Kidney (tissue), 14 donors: ENCODE measurements around the gene TFF1. TPM values are rescaled to one million over a fixed set of nuclear protein-coding genes. Genes with fewer than 3 reads are reported as not detected.
A peak's percentile ranks its signal among the peaks of the same experiment; 100 is the strongest.

Experiments
- DNase-seq, 5 donors: peaks; one replicate each; pipeline ENCODE4 v3.0.0-alpha.2; 2013 to 2020
- FAIRE-seq: peaks from 2 replicates; lab custom pipeline; 2012; peaks lifted over from hg19 to GRCh38; lab: Jason Lieb, UNC
- H3K27ac ChIP-seq, 2 donors: one replicate each; pipeline ENCODE4 v1.7.0; 2013; ENCODE audit warnings: low read depth in 2 of 2, low read length in 2 of 2, inconsistent platforms in 1 of 2
- H3K27me3 ChIP-seq: one replicate; pipeline ENCODE4 v1.7.1; 2013; ENCODE audit warnings: low read length, inconsistent platforms; ENCODE audit not compliant: control insufficient read depth, insufficient read depth
- H3K36me3 ChIP-seq, 3 donors: one replicate each; pipeline versions ENCODE4 v1.7.0 to v1.7.1; 2013; ENCODE audit warnings: low read length in 3 of 3, control low read depth in 1 of 3, inconsistent platforms in 1 of 3; ENCODE audit not compliant: insufficient read depth in 3 of 3, control insufficient read depth in 2 of 3
- H3K4me1 ChIP-seq, 3 donors: one replicate each; pipeline versions ENCODE4 v1.7.0 to v1.7.1; 2013; ENCODE audit warnings: low read length in 3 of 3, inconsistent platforms in 1 of 3, low read depth in 1 of 3; ENCODE audit not compliant: control insufficient read depth in 2 of 3, insufficient read depth in 2 of 3
- H3K4me3 ChIP-seq, 3 donors: one replicate each; pipeline versions ENCODE4 v1.7.0 to v1.8.1; 2013; ENCODE audit warnings: low read length in 3 of 3, control low read depth in 1 of 3, inconsistent platforms in 1 of 3
- H3K9ac ChIP-seq, 3 donors: one replicate each; pipeline versions ENCODE4 v1.7.0 to v1.7.1; 2013; ENCODE audit warnings: low read length in 3 of 3, control low read depth in 1 of 3, inconsistent platforms in 1 of 3
- H3K9me3 ChIP-seq, 3 donors: one replicate each; pipeline versions ENCODE4 v1.7.0 to v1.7.1; 2013; ENCODE audit warnings: low read length in 3 of 3, control low read depth in 1 of 3, inconsistent platforms in 1 of 3; ENCODE audit not compliant: control insufficient read depth in 2 of 3, insufficient read depth in 1 of 3
- CTCF ChIP-seq: IDR thresholded peaks from 3 replicates; pipeline ENCODE4 v1.5.1; 2012; ENCODE audit warnings: mild to moderate bottlenecking, moderate library complexity, borderline replicate concordance; ENCODE audit not compliant: insufficient read depth; ENCODE audit errors: extremely low read depth
- intact Hi-C: fragments of 100-400 bp; cut with DNase I; formaldehyde crosslinking; loops from one replicate; pipeline ENCODE4 v1.11.1; 2022
- polyA plus RNA-seq: library from polyadenylated mRNA; stranded (reverse); fragments of 350-450 nt; fragmentation: Illumina TruSeq; extraction: RNeasy Lipid Tissue Mini Kit (QIAGEN cat#74804); gene quantifications from one replicate; pipeline ENCODE4 v1.2.3, GENCODE V29; 2014; ENCODE audit warnings: low read depth, low replicate concordance; ENCODE audit not compliant: insufficient read depth
- total RNA-seq: library from RNA; stranded (reverse); fragmentation: NEBNext Ultra II Directional; extraction: Animal tissue kit (Norgen Biotek cat#: 25700); gene quantifications from one replicate; pipeline ENCODE4 v1.2.1, GENCODE V29; 2021
- donor health status: control.
- donor health status: control.
- donor health status: control.
- donor health status: control.
- donor health status: control.
- donor health status: DM: yes; HTN: yes; CAD: no.
- donor health status: Normal renal cell carcinoma (clear cell type).

TFF1 gene
- total and polyA plus RNA-seq, 2 donors from 2014 or later: not detected

DNA sequence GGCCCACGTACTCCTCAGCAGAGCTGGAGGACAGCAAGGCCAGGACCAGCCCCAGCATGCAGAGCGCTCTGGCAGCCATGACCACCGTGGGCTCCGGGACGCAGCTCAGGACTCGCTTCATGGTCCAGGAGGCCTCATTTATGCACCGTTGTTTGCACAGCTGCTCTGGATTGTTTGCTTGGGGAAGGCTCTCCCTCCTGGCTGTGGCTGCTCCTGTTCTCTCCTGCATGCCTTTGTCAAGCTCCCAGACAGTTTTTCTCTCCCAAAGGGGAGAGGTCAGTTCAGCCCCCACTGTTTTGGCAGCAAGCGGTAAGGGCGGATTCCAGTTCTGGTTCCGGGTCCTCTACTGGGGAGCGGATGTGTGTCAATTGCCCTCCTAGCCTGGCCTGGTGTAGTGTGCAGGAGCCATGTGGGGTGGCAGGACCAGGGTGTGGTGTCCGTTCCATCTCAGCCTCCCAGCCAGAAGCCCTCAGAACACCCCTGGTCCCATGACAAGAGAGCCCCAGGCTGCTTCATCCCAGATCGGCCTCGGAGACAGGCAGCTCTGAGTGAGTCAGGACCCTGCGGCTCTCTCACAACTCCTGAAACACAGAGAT lies 50.9 kb downstream of the TFF1 start, which contains the start of gene TFF3:
TSS of gene TFF3 (minus strand) at position 114 of the 596 bp plus-strand sequence. CDS start at position 79, 35 bp downstream.
- peak; percentile 79 to 93 (median 89) for DNase-seq
- Histone ChIP-seq H3K4me3 (no peak within 1 kb of the TSS), H3K9ac (no peak within 1 kb of the TSS), H3K36me3 (no peaks in the 10 kb centered on the region), H3K27ac (no peak within 1 kb of the TSS), H3K4me1 (no peaks in the 10 kb centered on the region), H3K9me3 (no peaks in the 10 kb centered on the region), H3K27me3 (no peaks in the 10 kb centered on the region)
- FAIRE-seq: no peak
- TF ChIP-seq CTCF: no peak
- intact Hi-C loops: no loop called here

- H3K36me3 ChIP-seq: no peaks in the 10 kb centered on the region
- H3K9me3 ChIP-seq: no peaks in the 10 kb centered on the region
- no peaks in the 10 kb centered on the region for H3K27me3 ChIP-seq
- no peak overlapping the region for H3K9ac ChIP-seq
- H3K4me1 ChIP-seq: no peaks in the 10 kb centered on the region
- TF ChIP-seq CTCF: no peak
- no peak for DNase-seq
- intact Hi-C loops: no loop called here
- no peak overlapping the region for H3K4me3 ChIP-seq
- FAIRE-seq: no peak
- H3K27ac ChIP-seq: no peak overlapping the region
Measured at GRCh38 chr21:42314616-42315295, 51.6 kb downstream of the TFF1 start.

DNA sequence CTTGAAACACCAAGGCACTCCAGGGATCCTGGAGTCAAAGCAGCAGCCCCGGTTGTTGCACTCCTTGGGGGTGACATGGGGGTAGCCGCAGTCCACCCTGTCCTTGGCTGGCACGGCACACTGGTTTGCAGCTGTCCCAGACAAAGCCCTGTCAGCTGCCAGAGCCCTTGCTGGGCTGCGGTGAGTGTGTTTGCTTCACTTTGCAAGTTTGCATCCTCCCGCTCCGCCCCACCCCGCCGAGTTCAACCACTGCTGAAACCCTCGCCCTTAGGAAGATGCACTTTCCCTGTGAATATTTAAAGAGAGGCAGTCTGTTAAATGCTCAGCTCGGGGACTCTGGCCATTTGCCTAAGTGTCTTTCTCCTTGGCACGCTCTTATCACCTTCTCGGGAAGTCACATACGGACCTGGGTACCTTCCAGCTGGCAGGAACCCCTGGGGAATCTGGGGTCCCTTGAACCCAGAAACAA lies 52.8 kb downstream of the TFF1 start:
- Histone ChIP-seq H3K36me3 (no peaks in the 10 kb centered on the region), H3K9me3 (no peaks in the 10 kb centered on the region), H3K27me3 (no peaks in the 10 kb centered on the region), H3K4me1 (peaks cover 0 to 3% (median 0%) of the 10 kb centered on the region in 3 donors), H3K9ac (no peak overlapping the region), H3K27ac (no peak overlapping the region), H3K4me3 (no peak overlapping the region)
- TF ChIP-seq CTCF: no peak
- intact Hi-C loops: no loop called here
- FAIRE-seq (no peak), DNase-seq (peak in 1 of 5 donors; percentile 55)
